DMS 273 (cell line): ENCODE measurements around the gene SBK1.

Source experiments
- DNase-seq: peaks from one replicate; lab custom pipeline; 2025; ENCODE audit not compliant: unreplicated experiment; lab: John Stamatoyannopoulos, UW

Gene SBK1

DNA sequence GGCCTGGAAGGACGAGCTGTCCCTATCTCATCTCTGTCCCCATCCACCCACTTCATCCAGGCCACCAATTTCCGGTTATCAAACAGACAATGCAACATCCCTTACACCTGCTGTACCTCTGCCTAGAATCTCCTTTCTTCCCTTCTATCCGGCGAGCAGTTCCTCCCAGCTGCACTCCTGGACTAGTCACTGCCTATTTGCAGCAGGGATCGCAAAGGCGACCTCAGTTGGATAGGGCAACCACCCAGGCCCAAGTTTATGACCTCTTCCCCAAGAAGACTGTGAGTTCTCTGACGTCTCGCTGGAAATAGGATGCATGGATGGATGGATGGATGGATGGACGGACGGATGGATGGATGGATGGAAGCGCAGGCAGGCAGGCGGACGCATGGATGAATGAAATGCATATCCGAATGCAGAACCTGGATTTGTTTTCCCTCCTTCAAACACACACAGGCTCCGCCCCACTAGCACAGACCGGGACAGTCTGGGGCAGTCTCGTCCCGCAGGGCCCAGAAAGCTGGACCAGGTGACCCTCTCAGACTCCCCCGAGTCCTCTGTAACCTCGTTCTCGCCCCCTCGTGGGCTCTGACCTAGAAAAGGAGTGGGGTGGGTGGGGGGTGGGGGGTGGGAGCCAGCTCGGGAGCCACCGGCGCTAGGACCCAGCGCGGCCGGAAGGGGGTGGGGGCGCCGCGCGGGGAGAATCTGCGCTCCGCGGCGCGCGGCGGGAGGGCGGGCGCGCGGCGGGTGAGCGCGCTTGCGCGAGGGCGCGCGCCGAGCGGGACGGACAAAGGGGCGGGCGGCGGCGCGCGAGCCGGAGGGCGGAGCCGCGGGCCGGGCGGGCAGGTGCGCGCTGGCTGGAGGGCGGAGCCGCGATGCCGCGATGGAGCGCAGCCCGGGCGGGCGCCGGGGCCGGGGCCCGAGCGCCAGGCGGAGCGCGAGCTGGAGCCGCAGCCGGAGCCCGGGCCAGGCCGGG, at the start of gene SBK1:
Gene SBK1 (plus strand): TSS at position 875 of the 976 bp plus-strand sequence. CDS start 24,867 bp downstream, outside the sequence.
- DNase-seq: peak; percentile 95

DNA sequence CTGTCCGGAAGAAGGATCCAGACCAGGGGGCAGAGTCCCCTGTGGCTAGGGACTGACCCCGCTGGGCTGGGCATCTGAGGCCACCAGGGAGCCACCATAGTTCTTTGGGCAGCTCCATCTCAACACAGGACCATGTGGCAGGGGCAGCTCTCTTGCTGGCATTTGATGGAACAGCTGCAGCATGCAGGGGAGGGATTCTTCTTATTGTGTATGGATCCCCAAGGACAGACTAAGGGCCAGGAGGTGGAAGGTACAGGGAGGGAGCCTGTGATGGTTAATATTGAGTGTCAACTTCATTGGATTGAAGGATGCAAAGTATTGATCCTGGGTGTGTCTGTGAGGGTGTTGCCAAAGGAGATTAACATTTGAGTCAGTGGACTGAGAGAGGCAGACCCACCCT, 42.8 kb upstream of the SBK1 start:
- DNase-seq: peak; percentile 33

DNA sequence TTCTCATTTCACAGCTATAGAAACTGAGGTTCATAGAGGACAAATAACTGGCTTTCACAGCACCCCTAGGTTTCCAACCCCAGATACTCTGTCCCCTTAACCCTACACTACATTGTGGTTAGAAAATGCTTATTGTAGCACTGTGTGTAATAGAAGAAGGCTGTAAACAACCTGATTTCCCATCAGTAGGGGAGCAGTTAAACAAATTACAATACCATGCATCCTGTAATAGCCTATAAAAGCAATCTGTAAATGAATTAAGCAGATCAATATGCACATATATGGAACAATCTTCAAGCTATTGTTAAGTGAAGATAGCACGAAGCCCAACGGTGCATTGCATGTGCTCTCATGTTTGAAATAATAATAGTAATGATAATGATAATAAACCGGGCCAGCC, 41.3 kb upstream of the SBK1 start:
- DNase-seq: no peak

GRCh38 chr16:28254158-28254557, 38.2 kb upstream of the SBK1 start:
- DNase-seq: no peak

- DNase-seq: no peak
These were observed 36.5 kb upstream of the SBK1 start for GRCh38 chr16:28255838-28256237.

- DNase-seq: no peak
These were observed 35.1 kb upstream of the SBK1 start for GRCh38 chr16:28257256-28257655.

GRCh38 chr16:28258567-28258966, 33.8 kb upstream of the SBK1 start:
- DNase-seq: peak; percentile 71

DNA sequence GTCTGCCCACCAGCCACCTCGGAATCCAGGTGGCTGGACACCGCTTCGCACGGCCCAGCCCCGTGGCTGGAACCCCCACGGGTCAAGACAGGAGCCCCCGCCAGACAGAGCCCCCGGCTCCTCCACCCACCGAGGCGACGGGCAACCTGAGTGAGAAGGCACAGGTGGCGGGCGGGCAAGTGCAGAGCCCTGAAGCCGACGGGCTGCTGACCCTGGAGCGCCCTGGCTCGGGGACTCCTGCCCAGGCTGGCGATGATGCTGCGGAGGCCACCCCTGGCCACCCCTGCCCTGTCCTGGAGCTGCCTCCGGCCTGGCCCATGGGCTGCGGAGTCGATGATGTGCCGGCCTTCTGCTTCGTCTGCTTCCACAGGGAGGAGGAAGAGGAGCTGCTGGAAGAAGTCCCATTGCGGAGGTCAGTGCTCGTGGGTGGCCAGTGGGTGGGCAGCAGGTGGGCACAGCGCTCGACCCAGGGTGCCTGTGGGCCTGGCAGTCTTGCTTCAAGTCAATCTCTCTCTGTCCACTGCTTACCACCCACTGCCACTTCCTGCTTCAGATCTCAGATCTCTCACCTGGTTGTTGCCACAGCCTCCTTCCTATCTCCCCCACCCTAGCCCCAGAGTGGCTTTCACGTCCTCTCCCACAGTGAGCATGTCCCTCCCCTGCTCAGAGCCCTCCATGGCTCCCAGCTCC, 33.1 kb upstream of the SBK1 start:
- DNase-seq: no peak

DNA sequence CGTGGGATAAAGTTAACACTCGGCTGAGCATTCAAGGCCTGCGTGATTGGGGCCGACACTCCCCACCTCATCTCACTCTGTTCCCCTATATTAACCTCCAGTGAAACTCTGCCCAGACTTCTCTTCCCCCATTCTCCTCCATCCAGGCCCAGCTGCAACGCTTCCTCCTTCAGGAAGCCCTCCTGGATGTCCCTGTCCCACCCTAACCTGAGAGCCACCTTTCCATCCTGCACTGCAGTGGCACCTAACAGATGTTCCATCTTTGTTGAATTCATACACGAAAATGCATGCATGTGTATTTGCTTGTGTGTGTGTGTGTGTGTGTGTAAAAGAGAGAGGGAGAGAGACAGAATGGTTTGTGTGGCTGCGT, 32.6 kb upstream of the SBK1 start:
- no peak for DNase-seq

- no peak for DNase-seq
These were observed 32.1 kb upstream of the SBK1 start for GRCh38 chr16:28260193-28260592.

DNA sequence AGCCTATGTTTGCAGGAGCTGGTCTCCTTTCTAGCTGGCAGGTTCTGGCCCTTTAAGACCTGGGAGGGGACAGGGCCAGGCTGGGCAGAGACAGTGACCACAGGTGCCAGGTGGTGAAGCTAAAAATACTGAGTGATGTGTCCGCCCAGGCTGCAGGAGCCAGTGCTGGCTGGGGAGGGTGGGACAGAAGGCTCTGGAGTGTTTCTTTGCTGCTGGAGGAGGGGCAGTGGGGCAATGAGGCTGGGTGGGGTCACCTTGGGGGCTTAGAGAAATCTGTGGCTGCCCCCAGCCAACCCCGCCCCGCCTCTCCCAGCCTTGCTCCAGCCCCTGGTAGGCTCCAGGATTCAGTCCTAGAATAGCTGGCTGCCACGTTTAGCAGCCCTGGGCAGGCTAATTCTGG, 30.4 kb upstream of the SBK1 start:
- DNase-seq: peak; percentile 26

GRCh38 chr16:28263305-28263704, 29.0 kb upstream of the SBK1 start:
- DNase-seq: no peak

GRCh38 chr16:28264656-28265055, 27.7 kb upstream of the SBK1 start:
- peak; percentile 34 for DNase-seq

GRCh38 chr16:28265822-28266221, 26.5 kb upstream of the SBK1 start:
- DNase-seq: no peak

GRCh38 chr16:28267356-28267755, 25.0 kb upstream of the SBK1 start:
- no peak for DNase-seq

DNA sequence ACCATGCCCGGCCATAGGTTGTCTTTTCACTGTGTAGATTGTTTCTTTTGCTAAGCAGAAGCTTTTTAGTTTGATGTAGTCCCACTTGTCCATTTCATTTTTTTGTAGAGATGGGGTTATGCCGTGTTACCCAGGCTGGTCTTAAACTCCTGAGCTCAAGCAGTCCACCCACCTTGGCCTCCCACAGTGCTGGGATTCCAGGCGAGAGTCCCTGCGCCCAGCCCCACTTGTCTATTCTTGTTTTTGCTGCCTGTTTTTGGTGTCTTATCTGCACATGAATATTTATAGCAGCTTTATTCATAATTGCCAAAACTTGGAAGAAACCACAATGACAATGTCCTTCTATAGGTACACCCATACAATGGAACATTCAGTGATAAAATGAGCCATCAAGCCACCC, 18.8 kb upstream of the SBK1 start:
- DNase-seq: no peak

GRCh38 chr16:28274676-28275075, 17.6 kb upstream of the SBK1 start:
- no peak for DNase-seq

GRCh38 chr16:28276301-28276700, 16.0 kb upstream of the SBK1 start:
- DNase-seq: no peak

DNA sequence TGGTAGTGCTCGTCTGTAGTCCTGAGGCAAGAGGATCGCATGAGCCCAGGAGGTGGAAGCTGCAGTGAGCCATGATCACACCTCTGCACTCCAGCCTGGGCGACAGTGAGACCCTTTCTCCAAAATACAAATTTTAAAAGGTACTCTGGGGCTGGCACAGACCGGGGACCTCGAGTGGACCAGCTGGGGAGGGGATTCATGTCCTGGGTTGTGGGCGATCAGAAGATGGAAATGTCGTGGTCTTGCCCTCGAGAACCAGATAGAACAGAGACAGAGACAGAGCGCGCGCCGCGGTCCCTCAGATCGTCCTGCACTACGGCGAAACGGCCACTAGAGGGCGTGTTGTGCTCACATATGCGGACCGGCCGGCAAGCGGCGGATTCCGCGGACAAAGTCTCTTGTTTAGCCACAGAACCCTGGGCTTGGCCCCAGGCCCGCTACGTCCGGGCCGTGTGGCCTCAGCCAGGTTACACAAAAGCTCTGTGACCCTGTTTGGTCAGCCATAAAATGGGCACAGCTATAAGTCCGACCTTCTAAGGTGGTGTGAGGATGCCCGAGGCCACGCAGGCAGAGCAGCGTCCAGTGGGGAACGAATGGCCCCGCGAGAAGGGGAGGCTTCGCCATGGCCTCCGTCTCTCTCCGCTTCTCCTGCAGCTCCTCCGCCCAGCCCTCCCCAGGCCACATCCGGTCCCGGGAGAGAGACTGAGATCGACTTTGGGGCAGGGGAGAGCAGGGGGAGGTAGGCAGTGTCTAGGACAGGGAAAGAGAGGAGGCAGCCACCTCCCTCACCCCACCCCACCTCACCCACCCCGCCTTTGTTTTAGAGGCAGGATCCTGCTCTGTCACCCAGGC, 14.6 kb upstream of the SBK1 start:
- peak; percentile 91 for DNase-seq

DNA sequence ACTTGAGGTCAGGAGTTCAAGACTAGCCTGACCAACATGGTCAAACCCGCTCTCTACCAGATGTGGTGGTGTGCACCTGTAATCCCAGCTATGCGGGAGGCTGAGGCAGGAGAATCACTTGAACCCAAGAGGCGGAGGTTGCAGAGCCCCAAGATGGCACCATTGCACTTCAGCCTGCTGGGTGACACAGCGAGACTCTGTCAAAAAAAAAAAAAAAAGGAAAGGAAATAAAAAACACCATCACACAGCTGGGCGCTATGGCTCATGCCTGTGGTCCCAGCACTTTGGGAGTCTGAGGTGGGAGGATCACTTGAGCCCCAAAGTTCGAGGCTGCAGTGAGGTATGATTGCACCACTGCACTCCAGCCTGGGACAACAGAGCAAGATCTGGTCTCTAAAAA, 13.3 kb upstream of the SBK1 start:
- no peak for DNase-seq
